HEK293 (cell line): ENCODE measurements around the gene PHPT1.

Experiments
- BCL11A ChIP-seq: fragments of 450-650 bp; formaldehyde crosslinking; IDR thresholded peaks from 2 replicates; pipeline ENCODE4 v1.5.1; 2016; ENCODE audit warnings: low read depth, missing biosample characterization, missing genetic modification characterization
- BCL6B ChIP-seq: fragments of 450-650 bp; formaldehyde crosslinking; IDR thresholded peaks from 2 replicates; pipeline ENCODE4 v1.5.1; 2017; ENCODE audit warnings: missing biosample characterization, missing genetic modification characterization
- FEZF1 ChIP-seq: fragments of 450-650 bp; formaldehyde crosslinking; IDR thresholded peaks from 2 replicates; pipeline ENCODE4 v1.5.1; 2016; ENCODE audit warnings: missing biosample characterization, missing genetic modification characterization
- GFI1B ChIP-seq: fragments of 450-650 bp; formaldehyde crosslinking; IDR thresholded peaks from 2 replicates; pipeline ENCODE4 v1.5.1; 2016; ENCODE audit warnings: missing biosample characterization, missing genetic modification characterization
- GLIS1 ChIP-seq: fragments of 450-650 bp; formaldehyde crosslinking; IDR thresholded peaks from 2 replicates; pipeline ENCODE4 v1.5.1; 2016; ENCODE audit warnings: missing biosample characterization, missing genetic modification characterization
- GLIS2 ChIP-seq: fragments of 450-650 bp; formaldehyde crosslinking; IDR thresholded peaks from 2 replicates; pipeline ENCODE4 v1.5.1; 2016; ENCODE audit warnings: missing biosample characterization, missing genetic modification characterization
- IKZF3 ChIP-seq: fragments of 450-650 bp; IDR thresholded peaks from 2 replicates; pipeline ENCODE4 v1.5.0; 2018; ENCODE audit warnings: missing biosample characterization, mild to moderate bottlenecking, missing genetic modification characterization, moderate library complexity
- INSM2 ChIP-seq: fragments of 450-650 bp; formaldehyde crosslinking; IDR thresholded peaks from 2 replicates; pipeline ENCODE4 v1.5.1; 2016; ENCODE audit warnings: missing biosample characterization, missing genetic modification characterization
- KLF8 ChIP-seq: fragments of 450-650 bp; formaldehyde crosslinking; IDR thresholded peaks from 2 replicates; pipeline ENCODE4 v1.5.1; 2016; ENCODE audit warnings: missing biosample characterization, missing genetic modification characterization
- MEIS1 ChIP-seq: sonication (generic); formaldehyde crosslinking; IDR thresholded peaks from 2 replicates; pipeline ENCODE4 v1.8.1; 2022; ENCODE audit warnings: missing genetic modification reagents, mild to moderate bottlenecking, borderline replicate concordance
- OSR2 ChIP-seq: fragments of 450-650 bp; formaldehyde crosslinking; IDR thresholded peaks from 2 replicates; pipeline ENCODE4 v1.5.1; 2016; ENCODE audit warnings: missing biosample characterization, missing genetic modification characterization
- SETDB1 ChIP-seq: IDR thresholded peaks from one replicate; pipeline ENCODE4 v1.6.1; 2017; ENCODE audit warnings: mild to moderate bottlenecking, low read length, moderate library complexity, mixed read lengths; ENCODE audit not compliant: insufficient read length
- YY2 ChIP-seq: fragments of 450-650 bp; formaldehyde crosslinking; IDR thresholded peaks from 2 replicates; pipeline ENCODE4 v1.5.1; 2016; ENCODE audit warnings: missing biosample characterization, missing genetic modification characterization
- ZBTB7A ChIP-seq: fragments of 450-650 bp; formaldehyde crosslinking; IDR thresholded peaks from 2 replicates; pipeline ENCODE4 v1.5.1; 2016; ENCODE audit warnings: low read depth, missing biosample characterization, missing genetic modification characterization
- ZEB2 ChIP-seq: fragments of 450-650 bp; formaldehyde crosslinking; IDR thresholded peaks from 2 replicates; pipeline ENCODE4 v1.5.1; 2016; ENCODE audit warnings: missing biosample characterization, missing genetic modification characterization
- ZNF114 ChIP-seq: fragments of 450-650 bp; formaldehyde crosslinking; IDR thresholded peaks from 2 replicates; pipeline ENCODE4 v1.5.0; 2017; ENCODE audit warnings: missing biosample characterization, missing genetic modification characterization
- ZNF132 ChIP-seq: fragments of 450-650 bp; formaldehyde crosslinking; IDR thresholded peaks from 2 replicates; pipeline ENCODE4 v1.5.1; 2017; ENCODE audit warnings: missing biosample characterization, missing genetic modification characterization, borderline replicate concordance
- ZNF155 ChIP-seq: fragments of 450-650 bp; formaldehyde crosslinking; IDR thresholded peaks from 2 replicates; pipeline ENCODE4 v1.5.1; 2016; ENCODE audit warnings: missing biosample characterization, missing genetic modification characterization
- ZNF169 ChIP-seq: fragments of 450-650 bp; formaldehyde crosslinking; IDR thresholded peaks from 2 replicates; pipeline ENCODE4 v1.5.1; 2016; ENCODE audit warnings: missing biosample characterization, missing genetic modification characterization
- ZNF239 ChIP-seq: fragments of 450-650 bp; formaldehyde crosslinking; IDR thresholded peaks from 2 replicates; pipeline ENCODE4 v1.5.1; 2016; ENCODE audit warnings: missing biosample characterization, missing genetic modification characterization
- ZNF311 ChIP-seq: fragments of 450-650 bp; formaldehyde crosslinking; IDR thresholded peaks from 2 replicates; pipeline ENCODE4 v1.5.1; 2017; ENCODE audit warnings: missing biosample characterization, missing genetic modification characterization, borderline replicate concordance
- ZNF350 ChIP-seq: fragments of 450-650 bp; formaldehyde crosslinking; IDR thresholded peaks from 2 replicates; pipeline ENCODE4 v1.5.0; 2017; ENCODE audit warnings: missing biosample characterization, mild to moderate bottlenecking, missing genetic modification characterization
- ZNF37A ChIP-seq: fragments of 450-650 bp; IDR thresholded peaks from 2 replicates; pipeline ENCODE4 v1.5.1; 2018; ENCODE audit warnings: missing biosample characterization, missing genetic modification characterization
- ZNF404 ChIP-seq: fragments of 450-650 bp; formaldehyde crosslinking; IDR thresholded peaks from 2 replicates; pipeline ENCODE4 v1.5.1; 2017; ENCODE audit warnings: missing biosample characterization, missing genetic modification characterization
- ZNF473 ChIP-seq: fragments of 450-650 bp; formaldehyde crosslinking; IDR thresholded peaks from 2 replicates; pipeline ENCODE4 v1.5.1; 2017; ENCODE audit warnings: missing biosample characterization, missing genetic modification characterization
- ZNF521 ChIP-seq: fragments of 450-650 bp; formaldehyde crosslinking; IDR thresholded peaks from 2 replicates; pipeline ENCODE4 v1.5.1; 2017; ENCODE audit warnings: missing biosample characterization, mild to moderate bottlenecking, missing genetic modification characterization
- ZNF529 ChIP-seq: fragments of 450-650 bp; formaldehyde crosslinking; IDR thresholded peaks from 2 replicates; pipeline ENCODE4 v1.5.1; 2017; ENCODE audit warnings: missing genetic modification characterization, missing biosample characterization; ENCODE audit not compliant: insufficient replicate concordance
- ZNF585B ChIP-seq: fragments of 450-650 bp; formaldehyde crosslinking; IDR thresholded peaks from 2 replicates; pipeline ENCODE4 v1.5.1; 2016; ENCODE audit warnings: missing biosample characterization, missing genetic modification characterization
- ZNF707 ChIP-seq: fragments of 450-650 bp; formaldehyde crosslinking; IDR thresholded peaks from 2 replicates; pipeline ENCODE4 v1.5.1; 2016; ENCODE audit warnings: missing biosample characterization, missing genetic modification characterization
- ZNF747 ChIP-seq: fragments of 450-650 bp; formaldehyde crosslinking; IDR thresholded peaks from 2 replicates; pipeline ENCODE4 v1.5.1; 2016; ENCODE audit warnings: missing biosample characterization, missing genetic modification characterization
- ZNF830 ChIP-seq: fragments of 450-650 bp; IDR thresholded peaks from 2 replicates; pipeline ENCODE4 v1.5.0; 2018; ENCODE audit warnings: missing biosample characterization, missing genetic modification characterization, low read depth, mild to moderate bottlenecking, moderate library complexity
- ZXDB ChIP-seq: fragments of 450-650 bp; formaldehyde crosslinking; IDR thresholded peaks from 2 replicates; pipeline ENCODE4 v1.5.1; 2016; ENCODE audit warnings: missing biosample characterization, missing genetic modification characterization
- TF ChIP-seq, protein P1 (sequence below): fragments of 450-650 bp; formaldehyde crosslinking; IDR thresholded peaks from 2 replicates; pipeline ENCODE4 v1.5.1; 2016; ENCODE audit warnings: missing biosample characterization, missing genetic modification characterization
- TF ChIP-seq, protein P2 (sequence below): fragments of 450-650 bp; formaldehyde crosslinking; IDR thresholded peaks from 2 replicates; pipeline ENCODE4 v1.5.1; 2016; ENCODE audit warnings: missing biosample characterization, missing genetic modification characterization, borderline replicate concordance
- TF ChIP-seq, protein P3 (sequence below): fragments of 450-650 bp; formaldehyde crosslinking; IDR thresholded peaks from 2 replicates; pipeline ENCODE4 v1.5.1; 2016; ENCODE audit warnings: missing biosample characterization, missing genetic modification characterization

The PHPT1 gene

DNA sequence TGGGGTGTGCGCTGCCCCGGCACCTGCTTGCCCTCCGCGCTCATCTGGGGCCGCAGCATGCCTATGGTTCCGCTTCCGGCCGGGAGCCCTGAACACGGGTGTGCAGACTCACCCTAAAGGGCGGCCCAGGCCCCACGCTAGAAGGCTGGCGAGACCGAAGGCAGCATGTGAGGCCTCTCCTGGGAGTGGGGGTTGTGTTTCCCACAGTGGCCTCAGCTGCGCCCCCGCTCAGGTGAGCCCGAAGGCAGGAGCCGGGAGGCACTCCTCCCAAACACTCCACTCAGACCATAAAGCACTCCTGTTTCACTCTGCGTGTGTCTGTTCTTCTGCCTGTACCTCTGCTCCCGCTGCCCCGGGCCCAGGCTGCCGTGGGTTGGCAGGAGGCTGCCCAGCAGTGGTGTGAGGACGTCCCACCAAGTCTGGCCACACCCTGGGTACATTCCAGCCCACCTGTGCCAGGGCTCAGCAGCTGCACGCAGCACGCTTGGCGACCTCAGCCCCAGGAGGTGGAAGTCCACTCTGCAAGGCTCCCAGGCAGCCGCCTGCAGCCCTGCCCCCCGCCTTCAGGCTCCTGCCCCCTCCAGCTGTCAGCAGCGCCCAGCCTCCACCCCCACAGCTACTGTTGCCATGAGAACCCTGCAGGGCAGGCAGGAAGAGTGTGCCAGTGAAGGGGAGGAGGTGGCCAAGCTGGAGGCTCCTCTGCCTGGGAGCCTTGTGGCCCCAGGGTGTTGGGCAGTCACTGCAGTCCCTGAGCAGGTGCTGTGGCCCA, 8.1 kb upstream of the PHPT1 start (continued):
- TF ChIP-seq, protein P1, sequence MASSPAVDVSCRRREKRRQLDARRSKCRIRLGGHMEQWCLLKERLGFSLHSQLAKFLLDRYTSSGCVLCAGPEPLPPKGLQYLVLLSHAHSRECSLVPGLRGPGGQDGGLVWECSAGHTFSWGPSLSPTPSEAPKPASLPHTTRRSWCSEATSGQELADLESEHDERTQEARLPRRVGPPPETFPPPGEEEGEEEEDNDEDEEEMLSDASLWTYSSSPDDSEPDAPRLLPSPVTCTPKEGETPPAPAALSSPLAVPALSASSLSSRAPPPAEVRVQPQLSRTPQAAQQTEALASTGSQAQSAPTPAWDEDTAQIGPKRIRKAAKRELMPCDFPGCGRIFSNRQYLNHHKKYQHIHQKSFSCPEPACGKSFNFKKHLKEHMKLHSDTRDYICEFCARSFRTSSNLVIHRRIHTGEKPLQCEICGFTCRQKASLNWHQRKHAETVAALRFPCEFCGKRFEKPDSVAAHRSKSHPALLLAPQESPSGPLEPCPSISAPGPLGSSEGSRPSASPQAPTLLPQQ (tag by site-specific recombination): no peak
- TF ChIP-seq YY2: no peak
- TF ChIP-seq ZNF350: no peak
- no peak for TF ChIP-seq ZNF830 (tag by site-specific recombination)
- TF ChIP-seq ZNF747: no peak
- TF ChIP-seq ZNF239 (tag by site-specific recombination): no peak
- TF ChIP-seq BCL11A (tag by site-specific recombination): peak; percentile 45; the same call in 1 of the 2 replicates
- no peak for TF ChIP-seq ZNF707
- no peak for TF ChIP-seq ZNF114 (tag by site-specific recombination)
- no peak for TF ChIP-seq ZBTB7A
- TF ChIP-seq ZNF529 (tag by site-specific recombination): no peak
- TF ChIP-seq ZNF404 (tag by site-specific recombination): no peak
- peak; percentile 97 for TF ChIP-seq GLIS1
- TF ChIP-seq, protein P2, sequence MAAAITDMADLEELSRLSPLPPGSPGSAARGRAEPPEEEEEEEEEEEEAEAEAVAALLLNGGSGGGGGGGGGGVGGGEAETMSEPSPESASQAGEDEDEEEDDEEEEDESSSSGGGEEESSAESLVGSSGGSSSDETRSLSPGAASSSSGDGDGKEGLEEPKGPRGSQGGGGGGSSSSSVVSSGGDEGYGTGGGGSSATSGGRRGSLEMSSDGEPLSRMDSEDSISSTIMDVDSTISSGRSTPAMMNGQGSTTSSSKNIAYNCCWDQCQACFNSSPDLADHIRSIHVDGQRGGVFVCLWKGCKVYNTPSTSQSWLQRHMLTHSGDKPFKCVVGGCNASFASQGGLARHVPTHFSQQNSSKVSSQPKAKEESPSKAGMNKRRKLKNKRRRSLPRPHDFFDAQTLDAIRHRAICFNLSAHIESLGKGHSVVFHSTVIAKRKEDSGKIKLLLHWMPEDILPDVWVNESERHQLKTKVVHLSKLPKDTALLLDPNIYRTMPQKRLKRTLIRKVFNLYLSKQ (tag by site-specific recombination): no peak
- TF ChIP-seq GLIS2: peak; percentile 97
- no peak for TF ChIP-seq FEZF1 (tag by site-specific recombination)
- TF ChIP-seq GFI1B (tag by site-specific recombination): no peak
- no peak for TF ChIP-seq ZNF155 (tag by site-specific recombination)
- TF ChIP-seq ZNF37A (tag by site-specific recombination): no peak
- no peak for TF ChIP-seq ZNF473 (tag by site-specific recombination)
- TF ChIP-seq, protein P3, sequence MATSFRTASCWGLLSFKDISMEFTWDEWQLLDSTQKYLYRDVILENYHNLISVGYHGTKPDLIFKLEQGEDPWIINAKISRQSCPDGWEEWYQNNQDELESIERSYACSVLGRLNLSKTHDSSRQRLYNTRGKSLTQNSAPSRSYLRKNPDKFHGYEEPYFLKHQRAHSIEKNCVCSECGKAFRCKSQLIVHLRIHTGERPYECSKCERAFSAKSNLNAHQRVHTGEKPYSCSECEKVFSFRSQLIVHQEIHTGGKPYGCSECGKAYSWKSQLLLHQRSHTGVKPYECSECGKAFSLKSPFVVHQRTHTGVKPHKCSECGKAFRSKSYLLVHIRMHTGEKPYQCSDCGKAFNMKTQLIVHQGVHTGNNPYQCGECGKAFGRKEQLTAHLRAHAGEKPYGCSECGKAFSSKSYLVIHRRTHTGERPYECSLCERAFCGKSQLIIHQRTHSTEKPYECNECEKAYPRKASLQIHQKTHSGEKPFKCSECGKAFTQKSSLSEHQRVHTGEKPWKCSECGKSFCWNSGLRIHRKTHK: no peak
- TF ChIP-seq OSR2 (tag by site-specific recombination): peak; percentile 85
- TF ChIP-seq ZXDB: no peak
- no peak for TF ChIP-seq ZNF169
- no peak for TF ChIP-seq ZNF311 (tag by site-specific recombination)
- no peak for TF ChIP-seq MEIS1 (CRISPR knock-in tag)
- TF ChIP-seq ZNF132 (tag by site-specific recombination): no peak
- no peak for TF ChIP-seq ZNF585B (tag by site-specific recombination)
- no peak for TF ChIP-seq ZNF521
- peak; percentile 63 for TF ChIP-seq KLF8 (tag by site-specific recombination)
- TF ChIP-seq SETDB1: no peak
- no peak for TF ChIP-seq INSM2
- TF ChIP-seq IKZF3 (tag by site-specific recombination): no peak
- no peak for TF ChIP-seq ZEB2 (tag by site-specific recombination)
- no peak for TF ChIP-seq BCL6B (tag by site-specific recombination)
